Measurements from ENCODE around the gene CHRNB1.

DNA sequence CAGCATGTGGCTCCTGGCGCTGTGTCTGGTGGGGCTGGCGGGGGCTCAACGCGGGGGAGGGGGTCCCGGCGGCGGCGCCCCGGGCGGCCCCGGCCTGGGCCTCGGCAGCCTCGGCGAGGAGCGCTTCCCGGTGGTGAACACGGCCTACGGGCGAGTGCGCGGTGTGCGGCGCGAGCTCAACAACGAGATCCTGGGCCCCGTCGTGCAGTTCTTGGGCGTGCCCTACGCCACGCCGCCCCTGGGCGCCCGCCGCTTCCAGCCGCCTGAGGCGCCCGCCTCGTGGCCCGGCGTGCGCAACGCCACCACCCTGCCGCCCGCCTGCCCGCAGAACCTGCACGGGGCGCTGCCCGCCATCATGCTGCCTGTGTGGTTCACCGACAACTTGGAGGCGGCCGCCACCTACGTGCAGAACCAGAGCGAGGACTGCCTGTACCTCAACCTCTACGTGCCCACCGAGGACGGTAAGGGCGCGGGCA is 36.6 kb upstream of the CHRNB1 start:
- TF ChIP-seq, protein P1, sequence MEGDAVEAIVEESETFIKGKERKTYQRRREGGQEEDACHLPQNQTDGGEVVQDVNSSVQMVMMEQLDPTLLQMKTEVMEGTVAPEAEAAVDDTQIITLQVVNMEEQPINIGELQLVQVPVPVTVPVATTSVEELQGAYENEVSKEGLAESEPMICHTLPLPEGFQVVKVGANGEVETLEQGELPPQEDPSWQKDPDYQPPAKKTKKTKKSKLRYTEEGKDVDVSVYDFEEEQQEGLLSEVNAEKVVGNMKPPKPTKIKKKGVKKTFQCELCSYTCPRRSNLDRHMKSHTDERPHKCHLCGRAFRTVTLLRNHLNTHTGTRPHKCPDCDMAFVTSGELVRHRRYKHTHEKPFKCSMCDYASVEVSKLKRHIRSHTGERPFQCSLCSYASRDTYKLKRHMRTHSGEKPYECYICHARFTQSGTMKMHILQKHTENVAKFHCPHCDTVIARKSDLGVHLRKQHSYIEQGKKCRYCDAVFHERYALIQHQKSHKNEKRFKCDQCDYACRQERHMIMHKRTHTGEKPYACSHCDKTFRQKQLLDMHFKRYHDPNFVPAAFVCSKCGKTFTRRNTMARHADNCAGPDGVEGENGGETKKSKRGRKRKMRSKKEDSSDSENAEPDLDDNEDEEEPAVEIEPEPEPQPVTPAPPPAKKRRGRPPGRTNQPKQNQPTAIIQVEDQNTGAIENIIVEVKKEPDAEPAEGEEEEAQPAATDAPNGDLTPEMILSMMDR (IDR thresholded peaks at IDR 0.05) = no peak
- TF ChIP-seq POLR2A (IDR thresholded peaks at IDR 0.05) = no peak

Data from tibial nerve (tissue), 3 donors.